ENCODE data around the gene ESRRA. TPM values are rescaled to one million over a fixed set of nuclear protein-coding genes. Genes with fewer than 3 reads are reported as not detected.

ESRRA gene
- total RNA-seq, 3 donors from 2014 or later (not counting 1 experiment from before 2014, with no cell fraction given): 47.1 to 51.3 (median 50.0) TPM

DNA sequence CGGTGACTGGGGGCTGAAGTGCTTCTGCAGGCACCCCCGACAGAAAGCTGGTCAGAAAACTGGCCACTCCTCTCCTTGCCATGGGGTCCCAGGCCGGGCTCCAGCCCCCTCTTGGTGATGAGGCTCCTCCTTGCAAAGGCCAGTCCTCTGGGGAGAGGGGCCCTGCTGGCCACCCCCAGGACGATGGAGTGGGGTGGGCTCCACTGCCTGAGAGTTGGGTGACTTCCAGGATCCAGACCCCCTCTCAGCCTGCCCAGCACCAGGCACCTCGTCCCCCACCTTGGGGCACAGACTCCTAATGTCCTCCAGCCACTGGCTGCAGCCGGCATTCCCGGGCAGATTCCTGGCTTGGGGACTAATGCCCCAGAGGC is 53.2 kb downstream of the ESRRA start:
- H3K36me3 Mint-ChIP-seq: no peaks in the 10 kb centered on the region
- intact Hi-C loops (cut with micrococcal nuclease): loop anchor here (2.0 kb wide), 1 partner anchor 54 kb away; the partner anchor contains the start of gene ESRRA
- H3K4me3 Mint-ChIP-seq: peak overlapping the region; percentile 79
- WGBS (ENCODE audit: insufficient coverage): 45% methylated on average over 7 of the region's 7 CpGs
- Histone ChIP-seq H3K4me3 (ENCODE audit: low read length) (peak overlapping the region; percentile 37), H3K27ac (ENCODE audit: low read length) (peak overlapping the region; percentile 62), H3K4me1 (ENCODE audit: control insufficient read depth, insufficient read depth, low read length) (peaks cover 43% of the 10 kb centered on the region), H3K9me3 (ENCODE audit: control insufficient read depth, insufficient read depth, low read length) (no peaks in the 10 kb centered on the region), H3K36me3 (ENCODE audit: control insufficient read depth, insufficient read depth, low read length) (peaks cover 29% of the 10 kb centered on the region), H3K27me3 (ENCODE audit: control insufficient read depth, insufficient read depth, low read length) (no peaks in the 10 kb centered on the region)
- ATAC-seq (peak in 1 of 3 donors; percentile 8), DNase-seq (no peak)
- TF ChIP-seq, protein P1, sequence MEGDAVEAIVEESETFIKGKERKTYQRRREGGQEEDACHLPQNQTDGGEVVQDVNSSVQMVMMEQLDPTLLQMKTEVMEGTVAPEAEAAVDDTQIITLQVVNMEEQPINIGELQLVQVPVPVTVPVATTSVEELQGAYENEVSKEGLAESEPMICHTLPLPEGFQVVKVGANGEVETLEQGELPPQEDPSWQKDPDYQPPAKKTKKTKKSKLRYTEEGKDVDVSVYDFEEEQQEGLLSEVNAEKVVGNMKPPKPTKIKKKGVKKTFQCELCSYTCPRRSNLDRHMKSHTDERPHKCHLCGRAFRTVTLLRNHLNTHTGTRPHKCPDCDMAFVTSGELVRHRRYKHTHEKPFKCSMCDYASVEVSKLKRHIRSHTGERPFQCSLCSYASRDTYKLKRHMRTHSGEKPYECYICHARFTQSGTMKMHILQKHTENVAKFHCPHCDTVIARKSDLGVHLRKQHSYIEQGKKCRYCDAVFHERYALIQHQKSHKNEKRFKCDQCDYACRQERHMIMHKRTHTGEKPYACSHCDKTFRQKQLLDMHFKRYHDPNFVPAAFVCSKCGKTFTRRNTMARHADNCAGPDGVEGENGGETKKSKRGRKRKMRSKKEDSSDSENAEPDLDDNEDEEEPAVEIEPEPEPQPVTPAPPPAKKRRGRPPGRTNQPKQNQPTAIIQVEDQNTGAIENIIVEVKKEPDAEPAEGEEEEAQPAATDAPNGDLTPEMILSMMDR (IDR thresholded peaks at IDR 0.05): no peak
- H3K9me3 Mint-ChIP-seq: no peaks in the 10 kb centered on the region
- H3K27ac Mint-ChIP-seq: peak overlapping the region; percentile 38 to 73
- peaks cover 9 to 30% of the 10 kb centered on the region in 2 donors for H3K4me1 Mint-ChIP-seq
- no peaks in the 10 kb centered on the region for H3K27me3 Mint-ChIP-seq (ENCODE audit: low read depth in 2 of 2)

DNA sequence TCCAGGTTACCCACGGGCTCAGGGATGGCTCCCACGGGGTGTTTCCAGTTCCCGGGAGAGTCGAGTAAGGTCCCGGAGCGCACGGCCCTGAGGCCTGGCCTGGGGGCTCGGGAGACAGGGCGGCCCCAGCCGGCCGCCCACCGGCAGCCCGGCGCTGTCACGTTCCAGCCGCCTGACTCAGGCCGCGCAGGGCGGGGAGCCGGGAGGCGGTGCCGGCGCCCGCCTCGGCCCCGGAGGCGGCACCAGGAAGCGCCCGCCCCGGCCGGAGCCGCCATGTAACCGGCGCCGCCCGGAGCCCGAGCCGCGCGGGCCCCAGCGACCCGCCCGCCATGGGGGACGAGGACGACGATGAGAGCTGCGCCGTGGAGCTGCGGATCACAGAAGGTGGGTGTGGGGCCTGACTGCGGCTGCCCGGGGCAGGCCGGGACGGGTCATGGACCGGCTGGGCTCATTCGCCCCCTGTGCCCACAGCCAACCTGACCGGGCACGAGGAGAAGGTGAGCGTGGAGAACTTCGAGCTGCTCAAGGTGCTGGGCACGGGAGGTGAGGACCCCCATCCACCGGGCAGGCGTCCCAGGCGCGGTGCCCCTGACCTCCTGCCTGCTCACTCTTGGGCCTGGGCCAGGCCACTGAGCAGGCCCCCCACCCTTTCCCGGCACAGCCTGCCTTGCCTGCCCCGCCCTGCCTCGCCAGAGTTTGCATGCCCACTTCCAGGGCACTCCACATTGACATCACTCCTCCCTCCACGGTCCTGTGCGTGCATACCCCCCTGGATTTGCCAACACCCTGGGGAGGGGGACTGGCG is 53.8 kb downstream of the ESRRA start, which contains the start of gene RPS6KA4:
RPS6KA4 (plus strand) TSS at position 256 of the 805 bp plus-strand sequence; CDS start at position 330, 74 bp downstream.
- no peaks in the 10 kb centered on the region for H3K36me3 Mint-ChIP-seq
- no peaks in the 10 kb centered on the region for H3K27me3 Mint-ChIP-seq (ENCODE audit: low read depth in 2 of 2)
- Histone ChIP-seq H3K27ac (ENCODE audit: low read length) (peak within 1 kb of the TSS; percentile 62), H3K27me3 (ENCODE audit: control insufficient read depth, insufficient read depth, low read length) (no peaks in the 10 kb centered on the region), H3K9me3 (ENCODE audit: control insufficient read depth, insufficient read depth, low read length) (no peaks in the 10 kb centered on the region), H3K36me3 (ENCODE audit: control insufficient read depth, insufficient read depth, low read length) (peaks cover 27% of the 10 kb centered on the region), H3K4me1 (ENCODE audit: control insufficient read depth, insufficient read depth, low read length) (peaks cover 43% of the 10 kb centered on the region), H3K4me3 (ENCODE audit: low read length) (peak within 1 kb of the TSS; percentile 89)
- peaks cover 9 to 30% of the 10 kb centered on the region in 2 donors for H3K4me1 Mint-ChIP-seq
- H3K9me3 Mint-ChIP-seq: no peaks in the 10 kb centered on the region
- peak within 1 kb of the TSS; percentile 93 for H3K4me3 Mint-ChIP-seq
- under 1% methylated on average over 70 of the region's 70 CpGs for WGBS (ENCODE audit: insufficient coverage)
- DNase-seq (peak; percentile 64 to 75), ATAC-seq (peak; percentile 90 to 92 (median 91))
- TF ChIP-seq, protein P1 (IDR thresholded peaks at IDR 0.05): no peak
- peak within 1 kb of the TSS; percentile 54 to 86 for H3K27ac Mint-ChIP-seq
- intact Hi-C loops (cut with micrococcal nuclease): loop anchor here (2.0 kb wide), 1 partner anchor 54 kb away; the partner anchor contains the start of gene ESRRA

DNA sequence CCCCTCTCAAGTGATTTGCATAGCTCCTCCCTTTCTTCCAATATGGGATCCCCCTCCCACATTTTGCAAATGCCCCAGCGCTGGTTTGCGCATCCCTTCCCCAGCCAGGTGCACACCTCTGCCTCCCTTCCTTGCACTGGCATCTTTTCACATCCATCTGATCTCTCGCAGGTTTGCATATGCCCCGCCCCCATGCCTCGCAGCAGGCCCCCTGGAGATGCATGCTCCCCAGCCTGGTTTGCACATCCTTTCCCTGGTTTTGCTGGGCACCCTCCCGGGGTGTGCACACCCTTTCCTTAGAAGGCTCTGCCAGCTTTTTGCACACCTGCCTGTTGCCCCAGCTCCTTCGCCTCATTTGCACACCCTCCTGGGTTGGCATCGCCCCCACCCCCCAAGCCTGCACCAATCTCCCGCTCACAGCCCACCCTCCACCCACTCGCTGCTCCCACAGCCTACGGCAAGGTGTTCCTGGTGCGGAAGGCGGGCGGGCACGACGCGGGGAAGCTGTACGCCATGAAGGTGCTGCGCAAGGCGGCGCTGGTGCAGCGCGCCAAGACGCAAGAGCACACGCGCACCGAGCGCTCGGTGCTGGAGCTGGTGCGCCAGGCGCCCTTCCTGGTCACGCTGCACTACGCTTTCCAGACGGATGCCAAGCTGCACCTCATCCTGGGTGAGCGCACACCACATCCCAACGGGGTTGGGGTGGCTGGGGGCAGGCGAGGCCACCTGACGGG is 54.6 kb downstream of the ESRRA start:
- peaks cover 43% of the 10 kb centered on the region for H3K4me1 ChIP-seq (ENCODE audit: control insufficient read depth, insufficient read depth, low read length)
- peak overlapping the region; percentile 54 to 86 for H3K27ac Mint-ChIP-seq
- H3K4me3 ChIP-seq (ENCODE audit: low read length): peak overlapping the region; percentile 89
- H3K4me3 Mint-ChIP-seq: peak overlapping the region; percentile 93
- no peaks in the 10 kb centered on the region for H3K9me3 ChIP-seq (ENCODE audit: control insufficient read depth, insufficient read depth, low read length)
- peaks cover 28% of the 10 kb centered on the region for H3K36me3 ChIP-seq (ENCODE audit: control insufficient read depth, insufficient read depth, low read length)
- WGBS (ENCODE audit: insufficient coverage): 20% methylated on average over 38 of the region's 38 CpGs
- no peaks in the 10 kb centered on the region for H3K9me3 Mint-ChIP-seq
- H3K4me1 Mint-ChIP-seq: peaks cover 9 to 30% of the 10 kb centered on the region in 2 donors
- ATAC-seq (no peak), DNase-seq (peak in 1 of 2 donors; percentile 65)
- H3K27ac ChIP-seq (ENCODE audit: low read length): no peak overlapping the region
- no peaks in the 10 kb centered on the region for H3K36me3 Mint-ChIP-seq
- no peaks in the 10 kb centered on the region for H3K27me3 Mint-ChIP-seq (ENCODE audit: low read depth in 2 of 2)
- TF ChIP-seq, protein P1 (IDR thresholded peaks at IDR 0.05): no peak
- intact Hi-C loops (cut with micrococcal nuclease): loop anchor here (2.0 kb wide), 1 partner anchor 55 kb away; the partner anchor contains the start of gene ESRRA
- H3K27me3 ChIP-seq (ENCODE audit: control insufficient read depth, insufficient read depth, low read length): no peaks in the 10 kb centered on the region
